Lower leg skin (tissue), 4 donors: ENCODE measurements around the gene COX15. TPM values are rescaled to one million over a fixed set of nuclear protein-coding genes. Genes with fewer than 3 reads are reported as not detected.

Experiments used
- DNase-seq, 2 donors: peaks; one replicate each; pipeline ENCODE4 v3.0.0-alpha.2; 2019; ENCODE audit warnings: low spot score in 2 of 2
- H3K4me3 ChIP-seq: fragments of 200-600 bp; sonication (generic); 2 replicates; pipeline ENCODE4 v1.5.1; 2017; ENCODE audit warnings: mild to moderate bottlenecking, low read depth; ENCODE audit not compliant: poor library complexity, severe bottlenecking
- POLR2A ChIP-seq, 2 donors: fragments of 450-650 bp; IDR thresholded peaks; one replicate each; pipeline ENCODE4 v1.6.1; 2016 to 2017; ENCODE audit warnings: antibody characterized with exemption in 2 of 2, mild to moderate bottlenecking in 1 of 2, moderate library complexity in 1 of 2
- WGBS, 2 donors: methylation state at CpG; one replicate each; pipeline ENCODE4 v1.1.5; 2018; 5-methylcytosine and 5-hydroxymethylcytosine counted together
- intact Hi-C: fragments of 100-400 bp; cut with DNase I; formaldehyde crosslinking; loops from one replicate; pipeline ENCODE4 v1.15.0; 2023; ENCODE audit warnings: low total_unique reads
- total RNA-seq, 4 donors: library from RNA; depleted of rRNA; stranded (reverse); fragments of >200 nt; gene quantifications; one replicate each; pipeline ENCODE4 v1.1.0, GENCODE V29; 2016
- TF ChIP-seq, protein P1 (sequence below), 3 donors: fragments of 450-650 bp; IDR thresholded peaks; one replicate each; pipeline ENCODE4 v1.5.1; 2016; ENCODE audit warnings: antibody characterized with exemption in 3 of 3, mild to moderate bottlenecking in 3 of 3, moderate library complexity in 2 of 3

Gene COX15
- total RNA-seq, 4 donors from 2014 or later, result 22.1 to 29.0 (median 24.4) TPM

DNA sequence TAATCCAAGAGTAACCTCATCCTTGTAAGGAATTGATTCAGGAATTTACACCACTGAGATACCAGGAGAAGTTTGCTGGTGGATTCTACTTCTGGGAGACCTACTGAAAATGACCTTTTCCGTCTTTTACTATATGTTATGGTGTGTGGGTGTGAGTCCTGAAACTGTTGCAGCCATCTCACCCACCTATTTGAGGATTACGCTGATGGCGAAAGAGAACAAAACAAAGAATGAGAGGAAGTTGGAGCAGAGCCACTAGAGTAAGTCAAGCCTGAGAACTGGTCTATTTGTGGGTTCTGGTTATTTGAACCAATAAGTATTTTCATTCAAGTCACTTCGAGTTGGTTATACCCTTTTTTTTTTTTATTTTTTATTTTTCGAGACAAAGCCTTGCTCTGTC lies 37.8 kb upstream of the COX15 start:
- intact Hi-C loops, result no loop called here
- WGBS, 2 donors, result 84 to 85% methylated on average over 5 of the region's 5 CpGs
- no peak for DNase-seq

DNA sequence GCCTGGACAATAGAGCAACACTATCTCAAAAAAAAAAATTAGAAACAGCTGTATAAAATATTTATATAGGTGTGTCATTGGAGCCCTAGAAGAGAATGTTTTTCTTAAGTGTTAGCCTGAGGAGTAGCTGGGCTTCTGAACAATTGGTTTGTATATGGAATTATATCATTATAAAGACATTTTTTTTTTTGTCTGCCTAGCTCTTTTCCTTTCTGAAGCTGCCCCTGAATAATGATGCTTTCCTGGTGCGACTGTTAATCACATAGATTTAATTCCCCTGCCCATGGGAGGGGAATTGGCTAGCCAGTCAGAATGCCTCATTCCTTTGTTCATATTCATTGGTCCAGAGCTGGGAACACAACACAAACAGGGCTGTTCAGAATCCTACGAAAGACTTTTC lies 36.6 kb upstream of the COX15 start:
- 52 to 69% methylated on average over 2 of the region's 2 CpGs for WGBS, 2 donors

More for the DNA sequence above, 37.8 kb upstream of the COX15 start:
- no peak for TF ChIP-seq POLR2A (IDR thresholded peaks at IDR 0.05)
- TF ChIP-seq, protein P1, sequence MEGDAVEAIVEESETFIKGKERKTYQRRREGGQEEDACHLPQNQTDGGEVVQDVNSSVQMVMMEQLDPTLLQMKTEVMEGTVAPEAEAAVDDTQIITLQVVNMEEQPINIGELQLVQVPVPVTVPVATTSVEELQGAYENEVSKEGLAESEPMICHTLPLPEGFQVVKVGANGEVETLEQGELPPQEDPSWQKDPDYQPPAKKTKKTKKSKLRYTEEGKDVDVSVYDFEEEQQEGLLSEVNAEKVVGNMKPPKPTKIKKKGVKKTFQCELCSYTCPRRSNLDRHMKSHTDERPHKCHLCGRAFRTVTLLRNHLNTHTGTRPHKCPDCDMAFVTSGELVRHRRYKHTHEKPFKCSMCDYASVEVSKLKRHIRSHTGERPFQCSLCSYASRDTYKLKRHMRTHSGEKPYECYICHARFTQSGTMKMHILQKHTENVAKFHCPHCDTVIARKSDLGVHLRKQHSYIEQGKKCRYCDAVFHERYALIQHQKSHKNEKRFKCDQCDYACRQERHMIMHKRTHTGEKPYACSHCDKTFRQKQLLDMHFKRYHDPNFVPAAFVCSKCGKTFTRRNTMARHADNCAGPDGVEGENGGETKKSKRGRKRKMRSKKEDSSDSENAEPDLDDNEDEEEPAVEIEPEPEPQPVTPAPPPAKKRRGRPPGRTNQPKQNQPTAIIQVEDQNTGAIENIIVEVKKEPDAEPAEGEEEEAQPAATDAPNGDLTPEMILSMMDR (IDR thresholded peaks at IDR 0.05), result no peak
- H3K4me3 ChIP-seq, result no peak overlapping the region

GRCh38 chr10:99767901-99768300 lies 36.0 kb upstream of the COX15 start:
- no peak for DNase-seq
- TF ChIP-seq, protein P1 (IDR thresholded peaks at IDR 0.05), result no peak
- no peak for TF ChIP-seq POLR2A (IDR thresholded peaks at IDR 0.05)
- 48 to 52% methylated on average over 5 of the region's 5 CpGs for WGBS, 2 donors
- intact Hi-C loops, result no loop called here
- no peak overlapping the region for H3K4me3 ChIP-seq

More for the DNA sequence above, 36.6 kb upstream of the COX15 start:
- no peak for TF ChIP-seq POLR2A (IDR thresholded peaks at IDR 0.05)
- TF ChIP-seq, protein P1 (IDR thresholded peaks at IDR 0.05), result no peak
- DNase-seq, result no peak
- no peak overlapping the region for H3K4me3 ChIP-seq
- intact Hi-C loops, result no loop called here

- DNase-seq, result no peak
- 67 to 68% methylated on average over 8 of the region's 8 CpGs for WGBS, 2 donors
Observed at GRCh38 chr10:99766302-99766681, 34.4 kb upstream of the COX15 start.

GRCh38 chr10:99765672-99766301 lies 33.9 kb upstream of the COX15 start:
- TF ChIP-seq POLR2A (IDR thresholded peaks at IDR 0.05), result no peak
- TF ChIP-seq, protein P1 (IDR thresholded peaks at IDR 0.05), result no peak
- intact Hi-C loops, result no loop called here
- no peak overlapping the region for H3K4me3 ChIP-seq
- WGBS, 2 donors, result 41 to 48% methylated on average over 4 of the region's 4 CpGs
- DNase-seq, result no peak

More at GRCh38 chr10:99766302-99766681, 34.4 kb upstream of the COX15 start:
- intact Hi-C loops, result no loop called here
- no peak overlapping the region for H3K4me3 ChIP-seq
- TF ChIP-seq, protein P1 (IDR thresholded peaks at IDR 0.05), result no peak
- no peak for TF ChIP-seq POLR2A (IDR thresholded peaks at IDR 0.05)

DNA sequence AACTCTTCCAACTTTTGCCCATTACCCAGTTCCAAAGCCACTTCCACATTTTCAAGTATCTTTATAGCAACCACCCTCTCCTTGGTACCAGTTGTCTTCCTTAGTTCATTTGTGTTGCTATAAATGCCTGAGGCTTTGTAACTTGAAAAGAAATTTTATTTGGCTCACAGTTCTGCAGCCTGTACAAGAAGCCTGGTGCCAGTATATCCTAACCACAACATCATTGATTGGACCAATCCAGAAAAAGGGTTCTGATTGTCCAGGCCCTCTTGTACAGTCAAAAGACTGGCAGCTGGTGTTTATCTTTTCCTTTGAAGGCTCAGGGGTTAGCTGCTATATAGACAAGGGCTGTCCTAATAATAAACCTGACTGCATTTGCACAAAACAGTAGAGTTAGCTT lies 29.4 kb upstream of the COX15 start:
- no peak for TF ChIP-seq POLR2A (IDR thresholded peaks at IDR 0.05)
- TF ChIP-seq, protein P1 (IDR thresholded peaks at IDR 0.05), result no peak
- no peak overlapping the region for H3K4me3 ChIP-seq
- DNase-seq, result no peak
- intact Hi-C loops, result no loop called here
